HUDEP-2 (cell line): Measurements from ENCODE around the gene CABP7.

Experiments
- DNase-seq, 76 experiments: peaks; one replicate each; lab custom pipeline; 2025; ENCODE audit not compliant: unreplicated experiment in 76 of 76; lab: John Stamatoyannopoulos, UW

CABP7 gene

GRCh38 chr22:29701155-29701999, 18.4 kb upstream of the CABP7 start:
- peak in 71 of 76 experiments; percentile 24 to 92 (median 66) for DNase-seq

DNA sequence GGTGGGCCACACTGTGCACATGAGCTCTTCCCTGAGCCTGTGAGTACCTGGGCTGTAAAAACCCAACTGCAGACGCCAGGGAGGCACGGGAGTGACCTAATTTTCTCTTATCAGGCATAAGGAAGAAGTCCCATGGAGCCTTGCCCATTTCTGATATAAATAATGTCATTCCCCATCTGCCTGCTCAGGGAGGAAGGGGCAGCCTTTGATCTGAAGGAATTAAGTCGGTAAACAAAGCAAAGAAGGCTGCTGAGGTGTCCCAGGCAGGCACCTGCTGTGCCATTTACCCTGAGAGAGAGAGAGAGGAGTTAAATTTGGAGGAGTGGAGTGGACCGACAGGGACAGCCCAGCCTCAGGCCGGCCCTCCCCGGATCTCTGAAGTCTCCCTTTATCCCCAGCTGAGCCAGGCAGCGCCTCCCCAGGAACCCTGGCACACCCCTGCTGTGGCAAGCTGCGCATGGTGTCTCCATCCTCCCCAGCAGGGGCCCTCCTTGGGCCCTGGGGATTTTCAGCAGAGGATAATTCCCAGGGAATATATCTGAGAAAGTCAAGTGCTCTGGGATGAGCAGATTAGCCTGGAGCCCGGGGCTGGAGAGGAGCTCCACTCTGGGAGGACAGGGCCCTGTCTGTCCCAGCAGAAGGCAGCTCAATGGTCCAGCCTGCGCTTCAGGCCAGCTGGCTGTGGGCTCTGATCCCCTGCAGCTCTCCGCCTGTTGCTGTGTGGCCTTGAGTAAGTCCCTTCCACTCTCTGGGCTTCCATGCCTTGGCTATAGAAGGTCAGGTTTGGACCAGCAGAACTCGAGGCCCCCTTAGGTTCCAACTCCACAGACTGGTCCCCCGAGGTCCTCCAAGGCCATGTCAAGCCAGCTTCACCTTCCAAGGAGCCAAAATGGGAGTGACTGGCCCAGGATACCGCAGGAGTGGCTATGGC, 17.5 kb upstream of the CABP7 start:
- peak in 34 of 76 experiments; percentile 14 to 68 (median 40) for DNase-seq

- peak in 1 of 76 experiments; percentile 13 for DNase-seq
Observed at GRCh38 chr22:29702931-29703501, 16.8 kb upstream of the CABP7 start.

DNA sequence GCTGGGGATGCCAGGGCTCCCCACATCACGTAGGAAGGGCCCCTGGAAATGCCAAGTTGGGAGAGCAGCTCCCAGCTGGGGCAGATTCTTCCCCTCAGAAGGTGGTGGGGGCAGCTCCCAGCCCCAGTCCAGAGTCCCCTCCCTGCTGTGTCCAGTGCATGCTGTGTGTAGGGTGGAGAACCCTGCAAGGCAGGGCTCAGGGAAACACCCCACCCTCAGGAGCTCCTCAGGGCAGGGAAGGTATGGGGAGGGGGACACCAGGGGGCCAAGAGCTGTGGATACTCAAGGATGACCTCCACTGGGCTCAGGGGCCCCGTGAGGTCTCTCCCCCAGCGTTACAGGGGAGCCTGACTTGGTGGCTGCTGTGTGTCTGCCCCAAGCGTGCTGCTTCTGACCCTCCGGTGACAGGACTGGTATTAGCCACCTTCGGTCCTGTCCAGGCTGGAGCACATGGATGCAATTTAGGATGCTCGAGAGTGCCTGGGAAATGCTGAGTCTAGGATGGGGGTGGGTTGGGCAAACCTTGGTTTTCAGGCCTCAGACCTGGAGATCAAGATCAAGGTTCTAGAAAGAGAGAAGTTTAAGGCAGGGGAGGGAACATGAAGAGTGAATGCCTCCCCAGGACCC, 16.1 kb upstream of the CABP7 start:
- DNase-seq, result no peak

DNA sequence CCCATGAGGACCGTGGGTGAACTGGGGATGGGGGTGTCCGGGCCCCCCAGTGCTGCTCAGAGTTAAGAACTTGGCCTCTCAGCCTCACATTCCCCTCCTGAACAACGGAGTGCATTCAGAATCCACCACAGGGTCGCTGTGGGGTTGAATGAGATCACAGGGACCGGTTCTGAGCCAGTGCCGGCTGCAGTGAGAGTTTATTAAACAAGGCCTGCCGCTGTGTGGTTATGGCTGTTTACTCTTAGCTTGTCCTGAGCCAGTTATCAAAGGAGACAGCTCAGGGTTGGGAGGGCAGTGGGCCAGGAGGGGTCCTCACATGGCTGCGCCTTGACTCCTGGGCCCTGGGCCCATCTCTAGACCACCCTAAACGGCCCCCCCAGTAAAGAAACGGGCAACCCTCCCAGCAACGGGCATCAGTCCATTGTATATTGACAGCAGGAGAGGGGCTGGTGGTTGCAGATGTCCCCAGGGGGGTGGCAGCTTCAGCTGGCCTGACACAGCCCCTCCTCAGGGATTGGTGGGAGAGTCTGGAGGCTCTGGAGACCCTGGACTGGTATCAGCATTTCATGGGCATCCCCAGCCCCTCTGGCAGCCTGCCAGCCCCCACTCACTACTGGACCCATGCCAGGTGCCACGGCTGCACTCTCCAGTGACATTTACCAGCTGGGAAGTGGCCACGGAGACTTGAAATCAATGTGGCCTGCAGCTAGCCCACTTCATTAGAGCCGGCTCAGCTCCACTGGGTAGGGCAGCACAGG, 15.1 kb upstream of the CABP7 start:
- no peak for DNase-seq

DNA sequence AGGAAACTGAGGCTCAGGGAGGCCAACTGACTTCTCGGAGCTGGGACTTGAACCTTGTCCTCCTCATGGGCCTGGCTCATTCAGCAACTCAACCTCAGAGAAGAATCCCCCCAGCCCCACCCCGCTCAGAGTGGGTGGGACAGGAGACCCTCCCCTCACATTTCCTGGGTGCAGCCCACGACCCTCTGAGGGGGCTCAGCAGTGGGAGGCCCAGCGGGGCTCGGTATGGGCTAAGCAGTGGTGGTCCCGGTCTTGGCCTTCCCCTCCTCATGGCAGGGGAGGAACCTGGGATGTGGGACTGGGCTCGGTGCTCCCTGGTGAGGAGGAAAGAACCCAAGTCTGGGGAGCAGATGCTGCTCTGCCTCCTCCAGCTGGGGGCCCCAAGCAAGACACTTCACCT, 14.2 kb upstream of the CABP7 start:
- no peak for DNase-seq

DNA sequence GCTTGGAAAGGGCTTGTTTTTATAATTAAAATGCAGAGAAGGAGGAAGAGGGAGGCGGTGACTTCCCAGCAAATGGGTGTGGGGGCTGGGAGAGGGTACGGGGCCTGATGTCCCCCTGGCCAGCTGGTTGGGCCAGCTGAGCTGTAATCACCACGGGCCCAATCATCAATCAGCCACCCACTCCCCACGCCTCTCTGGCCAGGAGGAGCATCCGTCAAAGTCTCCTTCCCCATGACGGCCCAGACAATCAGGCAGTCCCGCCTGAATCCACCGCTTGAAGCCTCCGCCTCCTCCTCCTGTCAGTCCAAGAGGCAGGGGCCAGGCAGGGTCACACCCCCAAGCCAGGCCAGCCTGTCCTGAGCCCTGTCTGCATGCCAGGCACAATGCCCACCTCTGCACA, 13.3 kb upstream of the CABP7 start:
- no peak for DNase-seq

- no peak for DNase-seq
Observed at GRCh38 chr22:29707010-29707409, 12.8 kb upstream of the CABP7 start.

GRCh38 chr22:29707471-29707870, 12.3 kb upstream of the CABP7 start:
- no peak for DNase-seq

DNA sequence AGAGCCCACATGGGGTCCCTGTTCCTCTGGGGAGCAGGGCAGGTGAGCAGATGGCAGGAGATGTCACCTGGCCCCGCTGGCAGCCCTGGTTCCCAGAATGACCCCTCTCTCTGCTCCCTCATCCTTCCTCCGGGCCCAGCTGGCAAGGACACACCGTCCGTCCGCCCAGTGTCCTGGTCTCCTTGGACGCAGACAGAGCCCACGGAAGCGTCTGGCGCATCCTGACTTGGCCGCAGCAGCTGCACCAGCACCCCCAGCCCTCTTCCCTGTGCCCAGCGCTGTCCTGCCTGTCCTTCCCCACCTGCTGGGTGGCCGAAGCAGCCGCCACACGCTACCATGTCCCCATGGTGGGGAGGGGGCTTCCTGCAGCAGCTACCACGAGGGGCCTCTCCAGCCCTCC, 9.6 kb upstream of the CABP7 start:
- no peak for DNase-seq

DNA sequence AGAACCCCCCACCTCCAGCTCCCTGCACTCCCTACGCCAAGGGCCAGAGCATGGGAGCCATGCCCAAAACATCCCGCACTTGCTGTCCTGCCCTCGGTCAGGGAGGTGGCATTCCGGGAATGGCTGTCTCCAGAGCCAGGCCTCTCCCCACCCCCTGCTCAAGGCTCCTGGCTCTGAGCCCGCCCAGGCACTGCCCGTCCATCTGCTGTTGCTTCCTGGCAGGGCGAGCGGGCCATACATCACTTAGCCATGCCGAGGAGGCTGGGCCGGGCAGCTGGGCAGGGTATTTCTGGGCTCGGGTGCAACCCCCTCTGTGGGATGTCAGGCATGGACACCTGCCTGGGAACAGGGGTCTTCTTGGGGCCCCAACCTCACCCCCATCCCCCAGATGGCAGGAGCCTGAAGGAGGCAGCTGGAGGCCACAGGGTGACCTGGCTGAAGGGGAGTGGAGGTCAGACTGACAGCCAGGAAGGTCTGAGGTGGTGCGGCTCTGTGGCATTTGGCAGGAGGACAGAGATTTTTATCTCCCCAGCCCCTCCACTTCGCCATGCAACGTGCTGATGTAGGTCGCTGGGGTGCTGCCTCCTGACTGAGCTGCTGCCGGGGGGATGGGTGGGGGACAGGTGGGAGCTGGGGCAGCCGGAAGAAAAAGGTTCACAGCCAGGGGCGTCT, 8.7 kb upstream of the CABP7 start:
- DNase-seq, result peak in 1 of 76 experiments; percentile 15

DNA sequence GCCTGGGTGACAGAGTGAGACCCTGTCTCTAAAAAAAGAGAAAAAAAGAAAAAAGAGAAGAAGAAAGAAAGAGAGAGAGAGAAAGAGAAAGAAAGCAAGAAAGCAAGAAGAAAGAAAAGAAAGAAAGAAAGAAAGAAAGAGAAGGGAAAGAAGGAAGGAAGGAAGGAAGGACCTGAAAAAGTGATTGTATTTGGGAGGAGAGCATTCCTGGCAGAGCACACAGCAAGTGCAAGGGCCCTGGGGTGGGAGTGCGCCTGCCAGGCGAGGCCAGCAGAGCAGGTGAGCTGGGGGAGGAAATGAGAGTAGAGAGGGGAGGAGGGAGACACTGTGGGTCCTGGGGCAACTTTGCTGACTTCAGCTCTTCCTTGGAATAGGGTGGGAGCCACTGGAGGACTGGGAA, 7.7 kb upstream of the CABP7 start:
- no peak for DNase-seq

- no peak for DNase-seq
Observed at GRCh38 chr22:29713156-29713727, 6.6 kb upstream of the CABP7 start.

GRCh38 chr22:29715240-29715639, 4.6 kb upstream of the CABP7 start:
- DNase-seq, result no peak

DNA sequence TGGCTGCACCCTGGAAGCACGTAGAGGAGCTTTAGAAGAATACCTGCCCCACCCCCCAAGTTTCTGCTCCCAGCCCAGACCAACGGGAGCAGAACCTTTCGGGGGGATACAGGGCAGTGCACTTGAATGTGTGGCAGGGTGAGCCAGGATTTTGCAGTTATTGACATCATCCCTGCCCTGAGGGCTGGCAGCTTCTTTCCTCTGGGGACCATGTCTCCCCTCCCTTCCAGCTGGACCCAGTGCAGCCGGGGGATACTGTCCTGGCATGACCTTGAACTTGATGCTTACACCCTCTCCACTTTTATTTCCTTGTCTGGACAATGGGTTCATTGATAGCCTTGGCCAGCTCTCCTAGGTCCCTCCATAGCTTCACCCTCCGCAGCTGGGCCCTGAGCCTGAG, 4.1 kb upstream of the CABP7 start:
- no peak for DNase-seq

DNA sequence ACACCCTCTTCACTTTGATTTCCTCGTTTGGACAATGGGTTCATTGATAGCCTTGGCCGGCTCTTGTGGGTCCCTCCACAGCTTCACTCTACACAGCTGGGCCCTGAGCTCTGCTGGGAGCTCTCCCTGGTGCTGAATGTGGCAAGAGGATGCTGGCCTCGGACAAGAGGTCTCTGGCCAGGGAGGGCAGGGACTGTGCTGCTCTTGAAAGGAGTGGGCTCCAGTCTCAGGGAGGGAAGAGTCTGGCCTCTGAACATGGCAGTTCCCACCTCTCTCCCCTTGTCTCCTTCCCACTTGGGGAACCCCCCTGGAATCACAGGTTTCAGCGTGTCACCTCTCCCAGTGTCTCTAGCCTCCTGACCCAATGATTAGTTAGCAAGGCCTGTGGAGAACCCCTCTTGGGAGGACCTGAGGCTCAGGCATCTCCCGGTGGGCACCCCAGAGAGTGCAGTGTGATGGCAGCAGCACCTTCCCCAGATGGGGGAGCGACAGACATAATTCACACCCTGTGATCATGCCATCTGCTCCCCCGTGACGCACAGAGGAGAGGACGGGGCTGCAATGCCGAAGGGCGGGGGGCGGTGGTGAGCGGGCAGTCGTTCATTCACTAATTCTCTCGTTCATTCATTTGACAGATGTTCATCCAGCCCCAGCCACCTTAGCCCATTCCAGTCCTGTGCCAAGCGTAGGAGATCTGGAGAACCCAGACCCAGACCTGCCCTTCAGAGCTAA, 2.8 kb upstream of the CABP7 start:
- DNase-seq, result peak in 59 of 76 experiments; percentile 6 to 80 (median 43)

DNA sequence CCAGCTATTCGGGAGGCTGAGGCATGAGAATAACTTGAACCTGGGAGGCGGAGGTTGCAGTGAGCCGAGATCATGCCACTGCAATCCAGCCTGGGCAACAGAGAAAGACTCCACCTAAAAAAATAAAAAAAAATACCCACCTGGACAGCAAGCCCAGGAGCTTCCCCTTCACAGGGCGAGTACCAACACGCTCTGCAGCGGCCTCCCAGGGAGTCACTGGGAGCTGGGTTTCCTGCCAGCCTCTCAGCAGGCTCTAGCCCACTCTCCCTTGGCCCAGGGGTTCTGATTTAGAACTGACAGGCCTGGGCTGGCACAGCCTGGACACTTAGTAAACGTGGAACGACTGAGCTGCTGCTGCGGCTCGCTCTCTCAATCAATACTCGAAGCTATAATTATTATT, 2.0 kb upstream of the CABP7 start:
- DNase-seq, result no peak
